NK-92 treated with Interleukin-12 subunit alpha and Interleukin-12 subunit beta, amount 100 ng/mL, for 24 hours (cell line): ENCODE results near the gene PSMB10.

Experiments used
- DNase-seq: peaks from one replicate; lab custom pipeline; 2025; lab: John Stamatoyannopoulos, UW

Gene PSMB10

GRCh38 chr16:67963662-67964321, 27.1 kb upstream of the PSMB10 start:
- no peak for DNase-seq

- DNase-seq = no peak
These were observed 26.6 kb upstream of the PSMB10 start for GRCh38 chr16:67963292-67963661.

- no peak for DNase-seq
These were observed 25.5 kb upstream of the PSMB10 start for GRCh38 chr16:67962135-67962534.

GRCh38 chr16:67961551-67961957, 24.9 kb upstream of the PSMB10 start:
- no peak for DNase-seq

GRCh38 chr16:67959536-67960329, 23.1 kb upstream of the PSMB10 start:
- DNase-seq = no peak

GRCh38 chr16:67957622-67958021, 21.0 kb upstream of the PSMB10 start:
- DNase-seq = no peak

- DNase-seq = no peak
These were observed 18.0 kb upstream of the PSMB10 start for GRCh38 chr16:67954421-67955196.

- no peak for DNase-seq
These were observed 17.2 kb upstream of the PSMB10 start for GRCh38 chr16:67953641-67954375.

GRCh38 chr16:67951485-67951884, 14.8 kb upstream of the PSMB10 start:
- DNase-seq = no peak

GRCh38 chr16:67950335-67950843, 13.7 kb upstream of the PSMB10 start:
- DNase-seq = no peak

GRCh38 chr16:67949645-67950044, 13.0 kb upstream of the PSMB10 start:
- DNase-seq = no peak

- no peak for DNase-seq
These were observed 11.4 kb upstream of the PSMB10 start for GRCh38 chr16:67948015-67948414.

- DNase-seq = no peak
These were observed 10.4 kb upstream of the PSMB10 start for GRCh38 chr16:67946966-67947558.

- DNase-seq = no peak
These were observed 9.5 kb upstream of the PSMB10 start for GRCh38 chr16:67946128-67946569.

- DNase-seq = no peak
These were observed 8.8 kb upstream of the PSMB10 start for GRCh38 chr16:67945392-67945933.

GRCh38 chr16:67944690-67945391, 8.2 kb upstream of the PSMB10 start:
- DNase-seq = no peak

GRCh38 chr16:67943619-67944504, 7.2 kb upstream of the PSMB10 start, which contains the start of gene LCAT:
LCAT (minus strand) TSS chr16:67944120; CDS start chr16:67944101, 19 bp downstream.
- no peak for DNase-seq

GRCh38 chr16:67943256-67943618, 6.6 kb upstream of the PSMB10 start:
- DNase-seq = no peak

GRCh38 chr16:67942510-67943255, 6.0 kb upstream of the PSMB10 start:
- DNase-seq = no peak
